Adrenal gland (tissue), 12 donors: ENCODE data around the gene ABCD2. TPM values are rescaled to one million over a fixed set of nuclear protein-coding genes. Genes with fewer than 3 reads are reported as not detected.

ENCODE experiments used
- DNase-seq, 7 donors: peaks; one replicate each; pipeline ENCODE4 v3.0.0-alpha.2; 2019 to 2020
- H3K27ac ChIP-seq, 5 donors: fragments of 200-600 bp; sonication (generic) in 4 of 5; 1 replicate in 3 of 5; 2 replicates in 2 of 5; pipeline versions ENCODE4 v1.5.1 to v1.8.0; 2016 to 2020; ENCODE audit warnings: mild to moderate bottlenecking in 1 of 5
- H3K27me3 ChIP-seq: fragments of 200-600 bp; 2 replicates; pipeline ENCODE4 v1.8.0; 2021
- H3K36me3 ChIP-seq, 2 donors: fragments of 200-600 bp; replicated peaks in 1 of 2; 1 replicate in 1 of 2; 2 replicates in 1 of 2; pipeline versions ENCODE4 v1.5.1 to v1.8.0; 2018 to 2022
- H3K4me1 ChIP-seq, 2 donors: fragments of 200-600 bp; replicated peaks in 1 of 2; 1 replicate in 1 of 2; 2 replicates in 1 of 2; pipeline versions ENCODE4 v1.5.1 to v1.8.0; 2018 to 2021
- H3K4me3 ChIP-seq, 4 donors: fragments of 200-600 bp; sonication (generic) in 3 of 4; one replicate each; pipeline ENCODE4 v1.5.1; 2016 to 2018
- H3K9me3 ChIP-seq, 3 donors: fragments of 200-600 bp; sonication (generic) in 1 of 3; replicated peaks in 1 of 3; 1 replicate in 2 of 3; 2 replicates in 1 of 3; pipeline versions ENCODE4 v1.5.1 to v1.8.0; 2016 to 2021
- CTCF ChIP-seq, 6 experiments: fragments of 450-650 bp in 4 of 6; fragments of 200-600 bp in 2 of 6; sonication (generic) in 1 of 6; IDR thresholded peaks; 1 replicate in 5 of 6; 2 replicates in 1 of 6; pipeline versions ENCODE4 v1.5.1 to v1.8.0; 2016 to 2021; ENCODE audit warnings: antibody characterized with exemption in 6 of 6, mild to moderate bottlenecking in 2 of 6, moderate library complexity in 1 of 6
- POLR2A ChIP-seq, 2 donors: fragments of 450-650 bp; IDR thresholded peaks; one replicate each; pipeline ENCODE4 v1.6.1; 2017; ENCODE audit warnings: antibody characterized with exemption in 2 of 2, mild to moderate bottlenecking in 2 of 2, moderate library complexity in 1 of 2
- WGBS, 4 donors: extraction: QIAGEN DNeasy Blood & Tissue Kit in 2 of 4; methylation state at CpG; one replicate each; pipeline versions ENCODE4 v1.1.5 to v1.1.7; 2013 to 2017; 5-methylcytosine and 5-hydroxymethylcytosine counted together
- intact Hi-C, 2 donors: fragments of 100-400 bp; cut with DNase I; formaldehyde crosslinking; loops; one replicate each; pipeline versions ENCODE4 v1.14.1 to v1.15.0; 2022 to 2023
- polyA plus RNA-seq, 3 donors: library from polyadenylated mRNA; stranded (reverse); fragments of 200-250 nt in 2 of 3; fragments of 350-450 nt in 1 of 3; fragmentation: Illumina TruSeq in 1 of 3; extraction: RNeasy Lipid Tissue Mini Kit (QIAGEN cat#74804) in 1 of 3; gene quantifications; one replicate each; pipeline ENCODE4 v1.2.3, GENCODE V29; 2013 to 2014
- total RNA-seq, 9 donors: library from RNA; depleted of rRNA in 4 of 9; stranded (reverse); fragments of >200 nt in 4 of 9; fragments of 120-200 nt in 1 of 9; fragmentation: NEBNext Ultra II Directional in 1 of 9; extraction: Animal tissue kit (Norgen Biotek cat#: 25700) in 1 of 9; gene quantifications; one replicate each; pipeline versions ENCODE4 v1.1.0 to v1.2.4, GENCODE V29; 2013 to 2023
- donor health status: healthy with polysubstance abuse.
- donor health status: Bipolar disorder and iron deficiency.
- donor health status: DM: yes; HTN: yes; CAD: no.
- donor health status: DM: no; HTN: no; CAD: no.
- donor health status: DM: no; HTN: no; CAD: no.
- donor health status: DM: yes; HTN: yes; CAD: no.

ABCD2 gene
- total and polyA plus RNA-seq, 12 donors: 0.40 to 3.5 (median 0.94) TPM

- TF ChIP-seq POLR2A (IDR thresholded peaks at IDR 0.05) (no peak), CTCF (IDR thresholded peaks at IDR 0.05) (no peak)
- Histone ChIP-seq H3K27ac (no peak overlapping the region), H3K4me3 (no peak overlapping the region), H3K9me3 (no peaks in the 10 kb centered on the region), H3K4me1 (peaks cover 0 to 11% of the 10 kb centered on the region in 2 donors), H3K36me3 (no peaks in the 10 kb centered on the region), H3K27me3 (no peaks in the 10 kb centered on the region)
- WGBS, 4 donors: 72 to 99% (median 93%) methylated on average over 2 of the region's 2 CpGs
- no peak for DNase-seq
- intact Hi-C loops: no loop called here
Measured at GRCh38 chr12:39613525-39613924, 6.1 kb downstream of the ABCD2 start.

- no peak overlapping the region for H3K27ac ChIP-seq
- WGBS, 4 donors: 50 to 100% (median 81%) methylated on average over 2 of the region's 2 CpGs
- intact Hi-C loops: no loop called here
- H3K36me3 ChIP-seq: no peaks in the 10 kb centered on the region
- no peaks in the 10 kb centered on the region for H3K27me3 ChIP-seq
- H3K4me3 ChIP-seq: no peak overlapping the region
- TF ChIP-seq POLR2A (IDR thresholded peaks at IDR 0.05): no peak
- TF ChIP-seq CTCF (IDR thresholded peaks at IDR 0.05): no peak
- DNase-seq: no peak
- no peaks in the 10 kb centered on the region for H3K9me3 ChIP-seq
- H3K4me1 ChIP-seq: peaks cover 0 to 11% of the 10 kb centered on the region in 2 donors
Measured at GRCh38 chr12:39612250-39612649, 7.4 kb downstream of the ABCD2 start.

- DNase-seq: no peak
- H3K27me3 ChIP-seq: no peaks in the 10 kb centered on the region
- TF ChIP-seq POLR2A (IDR thresholded peaks at IDR 0.05): no peak
- peaks cover 0 to 8% of the 10 kb centered on the region in 2 donors for H3K4me1 ChIP-seq
- H3K9me3 ChIP-seq: no peaks in the 10 kb centered on the region
- H3K27ac ChIP-seq: no peak overlapping the region
- intact Hi-C loops: no loop called here
- H3K36me3 ChIP-seq: no peaks in the 10 kb centered on the region
- 66 to 84% (median 73%) methylated on average over 2 of the region's 2 CpGs for WGBS, 4 donors
- H3K4me3 ChIP-seq: no peak overlapping the region
Measured at GRCh38 chr12:39611818-39612217, 7.8 kb downstream of the ABCD2 start.

- H3K27me3 ChIP-seq: no peaks in the 10 kb centered on the region
- 56 to 77% (median 63%) methylated on average over 1 of the region's 1 CpG for WGBS, 4 donors
- H3K9me3 ChIP-seq: no peaks in the 10 kb centered on the region
- peak in 3 of 7 donors; percentile 22 to 34 (median 25) for DNase-seq
- no peak overlapping the region for H3K27ac ChIP-seq
- H3K36me3 ChIP-seq: peaks cover 0 to 2% of the 10 kb centered on the region in 2 donors
- H3K4me1 ChIP-seq: peaks cover 0 to 6% of the 10 kb centered on the region in 2 donors
- H3K4me3 ChIP-seq: no peak overlapping the region
- intact Hi-C loops: no loop called here
- TF ChIP-seq CTCF (IDR thresholded peaks at IDR 0.05): no peak
- no peak for TF ChIP-seq POLR2A (IDR thresholded peaks at IDR 0.05)
Measured at GRCh38 chr12:39610436-39611025, 9.1 kb downstream of the ABCD2 start.
